AG10803 (cell line): ENCODE data around the gene LIPA.
"Not testable (repeated sequence)": the region's sequence is repeated elsewhere in the genome, so short reads cannot be mapped to it uniquely, and the experiment has no call there.

Experiments
- DNase-seq: peaks from one replicate; pipeline ENCODE4 v3.0.0; 2010; ENCODE audit warnings: low read depth
- H3K4me3 ChIP-seq: 2 replicates; pipeline ENCODE4 v1.5.1; 2011; ENCODE audit warnings: mild to moderate bottlenecking, low read length, control low read depth
- CTCF ChIP-seq: conservative IDR thresholded peaks from 2 replicates; pipeline ENCODE4 v1.5.1; 2011; ENCODE audit warnings: mild to moderate bottlenecking, low read length, control low read depth, inconsistent platforms

LIPA gene

GRCh38 chr10:89294721-89295239 is 43.2 kb upstream of the LIPA start:
- TF ChIP-seq CTCF: no peak
- H3K4me3 ChIP-seq: no peak overlapping the region
- no peak for DNase-seq

- H3K4me3 ChIP-seq: not testable (repeated sequence)
- DNase-seq: peak; percentile 73
These were observed 33.7 kb upstream of the LIPA start for GRCh38 chr10:89285303-89285702.

GRCh38 chr10:89284711-89285110 is 33.1 kb upstream of the LIPA start:
- not testable (repeated sequence) for DNase-seq, H3K4me3 ChIP-seq

- DNase-seq: peak; percentile 98
These were observed 32.4 kb upstream of the LIPA start for GRCh38 chr10:89283936-89284475.

GRCh38 chr10:89283025-89283935 is 31.7 kb upstream of the LIPA start:
- peak; percentile 61 for DNase-seq
- TF ChIP-seq CTCF: no peak
- peak overlapping the region; percentile 18; the same call in 1 of the 2 replicates for H3K4me3 ChIP-seq

More at GRCh38 chr10:89283936-89284475, 32.4 kb upstream of the LIPA start:
- no peak for TF ChIP-seq CTCF
- H3K4me3 ChIP-seq: peak overlapping the region; percentile 18; the same call in 1 of the 2 replicates

- H3K4me3 ChIP-seq: no peak overlapping the region
- TF ChIP-seq CTCF: no peak
- DNase-seq: peak; percentile 65
These were observed 30.2 kb upstream of the LIPA start for GRCh38 chr10:89281606-89282395.

GRCh38 chr10:89280508-89280907 is 28.9 kb upstream of the LIPA start:
- H3K4me3 ChIP-seq: no peak overlapping the region
- no peak for TF ChIP-seq CTCF
- peak; percentile 67 for DNase-seq
